HepG2 (cell line): ENCODE data around the gene ITGB1. TPM values are rescaled to one million over a fixed set of nuclear protein-coding genes. Genes with fewer than 3 reads are reported as not detected.
A peak's percentile ranks its signal among the peaks of the same experiment; 100 is the strongest.

Source experiments
- ARNT2 ChIP-seq: sonication (generic); formaldehyde crosslinking; IDR thresholded peaks from 2 replicates; pipeline ENCODE4 v1.8.0; 2022; ENCODE audit warnings: mild to moderate bottlenecking, low read depth, missing genetic modification reagents, moderate library complexity
- FOXC1 ChIP-seq: sonication (generic); formaldehyde crosslinking; IDR thresholded peaks from 2 replicates; pipeline ENCODE4 v1.8.0; 2022; ENCODE audit warnings: mild to moderate bottlenecking, missing genetic modification reagents, borderline replicate concordance
- GTF3A ChIP-seq: sonication (generic); formaldehyde crosslinking; conservative IDR thresholded peaks from 2 replicates; pipeline ENCODE4 v1.4.0; 2020; ENCODE audit warnings: mild to moderate bottlenecking, missing genetic modification reagents
- HCFC1 ChIP-seq: fragments of 150-350 bp; IDR thresholded peaks from 2 replicates; pipeline ENCODE4 v1.6.1; 2014; ENCODE audit warnings: low read depth, low read length
- HHEX ChIP-seq: IDR thresholded peaks from 2 replicates; pipeline ENCODE4 v1.6.1; 2016; ENCODE audit warnings: control low read depth
- ISL2 ChIP-seq: sonication (generic); formaldehyde crosslinking; IDR thresholded peaks from 2 replicates; pipeline ENCODE4 v1.5.0; 2020; ENCODE audit warnings: missing genetic modification reagents
- MEIS1 ChIP-seq: sonication (generic); formaldehyde crosslinking; IDR thresholded peaks from 2 replicates; pipeline ENCODE4 v1.9.0; 2021; ENCODE audit warnings: mild to moderate bottlenecking, missing genetic modification reagents, moderate library complexity, borderline replicate concordance
- MTF1 ChIP-seq: sonication (generic); formaldehyde crosslinking; IDR thresholded peaks from 2 replicates; pipeline ENCODE4 v1.5.0; 2020; ENCODE audit warnings: missing genetic modification reagents
- MXI1 ChIP-seq: IDR thresholded peaks from 3 replicates; pipeline ENCODE4 v1.6.1; 2012; ENCODE audit warnings: low read depth, low read length, inconsistent platforms, borderline replicate concordance
- NFKBIZ ChIP-seq: IDR thresholded peaks from 2 replicates; pipeline ENCODE4 v1.6.1; 2018; ENCODE audit warnings: missing genetic modification reagents, missing compliant biosample characterization
- YEATS2 ChIP-seq: sonication (generic); formaldehyde crosslinking; IDR thresholded peaks from 2 replicates; pipeline ENCODE4 v1.4.0; 2020; ENCODE audit warnings: missing genetic modification reagents, borderline replicate concordance
- ZKSCAN1 ChIP-seq: fragments of 150-350 bp; IDR thresholded peaks from 2 replicates; pipeline ENCODE4 v1.6.1; 2014; ENCODE audit warnings: low read length
- ZNF160 ChIP-seq: sonication (generic); formaldehyde crosslinking; IDR thresholded peaks from 2 replicates; pipeline ENCODE4 v1.8.0; 2022; ENCODE audit warnings: mild to moderate bottlenecking, inconsistent platforms, missing genetic modification reagents
- ZNF205 ChIP-seq: IDR thresholded peaks from 2 replicates; pipeline ENCODE4 v1.6.1; 2018; ENCODE audit warnings: missing biosample characterization, missing genetic modification reagents
- ZNF564 ChIP-seq: sonication (generic); formaldehyde crosslinking; IDR thresholded peaks from 2 replicates; pipeline ENCODE4 v1.8.1; 2023; ENCODE audit warnings: mild to moderate bottlenecking, missing genetic modification reagents
- ZNF816 ChIP-seq: sonication (generic); formaldehyde crosslinking; IDR thresholded peaks from 2 replicates; pipeline ENCODE4 v1.8.0; 2022; ENCODE audit warnings: missing genetic modification reagents, mild to moderate bottlenecking, borderline replicate concordance
- polyA plus RNA-seq, 8 experiments: library from polyadenylated mRNA; depleted of rRNA in 3 of 8; stranded (reverse) in 7 of 8; unstranded in 1 of 8; fragments of >200 nt; fragmentation: Illumina TruSeq in 4 of 8; extraction: Trizol in 4 of 8; gene quantifications; 2 replicates each; pipeline versions ENCODE4 v1.2.1 to v1.2.3, GENCODE V29; 2011 to 2016; ENCODE audit warnings: low read depth in 4 of 8, missing spikeins in 1 of 8, mixed read lengths in 1 of 8; ENCODE audit not compliant: insufficient read depth in 1 of 8
- total RNA-seq, 5 experiments: library from RNA; depleted of rRNA; stranded (reverse); fragments of >200 nt; fragmentation: Illumina TruSeq; extraction: Trizol; gene quantifications; 2 replicates each; pipeline ENCODE4 v1.2.3, GENCODE V29; 2016; ENCODE audit warnings: low read depth in 1 of 5
- TF ChIP-seq, protein P1 (sequence below): sonication (generic); formaldehyde crosslinking; IDR thresholded peaks from 2 replicates; pipeline ENCODE4 v1.4.0; 2020; ENCODE audit warnings: missing genetic modification reagents
- TF ChIP-seq, protein P2 (sequence below): sonication (generic); formaldehyde crosslinking; IDR thresholded peaks from 2 replicates; pipeline ENCODE4 v1.4.0; 2020; ENCODE audit warnings: missing genetic modification reagents
- TF ChIP-seq, protein P3 (sequence below): sonication (generic); formaldehyde crosslinking; IDR thresholded peaks from 2 replicates; pipeline ENCODE4 v1.5.0; 2020; ENCODE audit warnings: mild to moderate bottlenecking, missing genetic modification reagents
- TF ChIP-seq, protein P4 (sequence below): sonication (generic); formaldehyde crosslinking; IDR thresholded peaks from 2 replicates; pipeline ENCODE4 v1.5.0; 2020; ENCODE audit warnings: missing genetic modification reagents

Gene ITGB1
- total and polyA plus RNA-seq, 2 of the 13 experiments (the other 11 are each of a cell fraction or from before 2014, with no cell fraction given), result 190 to 204 TPM

DNA sequence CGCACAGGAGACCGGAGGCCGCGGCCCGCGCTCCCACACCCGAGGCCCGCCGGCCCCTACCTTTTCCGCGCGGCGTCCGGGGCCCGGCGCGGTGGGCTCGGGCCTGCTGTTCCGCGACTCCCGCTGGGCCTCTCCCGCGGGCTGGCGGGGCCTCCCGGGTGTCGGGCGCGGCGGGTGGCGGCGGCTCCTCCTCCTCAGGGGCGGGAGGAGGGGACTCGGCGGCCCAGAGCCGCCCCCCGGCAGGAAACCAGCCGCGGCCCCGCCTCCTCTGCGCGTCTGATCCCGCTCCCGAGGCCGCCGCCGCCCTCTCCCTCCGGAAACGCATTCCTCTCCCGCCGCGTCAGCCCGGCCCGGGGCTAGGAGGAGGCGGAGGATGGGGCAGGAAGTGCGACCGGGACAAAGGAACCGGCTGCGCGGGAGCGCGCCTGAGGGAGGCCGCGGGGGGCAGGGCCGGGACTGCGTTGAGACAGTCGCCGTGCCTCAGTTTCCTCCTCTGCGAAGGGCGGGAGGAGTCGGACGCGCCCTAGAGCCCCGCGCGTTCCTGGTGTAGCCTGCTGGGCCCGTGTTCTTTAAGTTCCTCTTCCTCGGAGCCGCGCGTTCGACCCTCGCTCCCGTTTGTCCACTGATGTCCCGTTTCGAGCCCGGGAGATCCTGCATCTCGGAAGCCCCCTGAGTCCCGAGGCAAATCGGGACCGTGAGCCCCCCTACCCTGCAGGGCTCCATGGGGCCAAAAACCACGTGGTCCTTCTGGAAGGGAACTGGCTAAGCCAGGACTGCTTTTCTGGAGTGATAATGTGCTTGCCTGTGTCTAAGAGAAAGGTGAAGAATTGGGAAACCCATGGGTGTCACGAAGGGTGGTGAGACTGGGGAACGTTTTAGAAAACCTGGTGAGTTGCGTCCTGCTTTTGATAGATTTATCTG is at the start of gene ITGB1 (continued):
- TF ChIP-seq MXI1 (no peak; the same call in 1 of the 3 replicates), MEIS1 (CRISPR knock-in tag) (no peak), HCFC1 (no peak), FOXC1 (CRISPR knock-in tag) (peak; percentile 87; the same call in 1 of the 2 replicates), YEATS2 (CRISPR knock-in tag) (peak; percentile 82; the same call in 1 of the 2 replicates), ZNF160 (0 out of 2 replicates have a peak, but pooled peaks have one; percentile 16), ISL2 (CRISPR knock-in tag) (peak; percentile 82), ZNF205 (CRISPR knock-in tag) (no peak), HHEX (CRISPR knock-in tag) (no peak), MTF1 (CRISPR knock-in tag) (no peak), ZKSCAN1 (no peak), ZNF816 (CRISPR knock-in tag) (no peak; the same call in 1 of the 2 replicates), ARNT2 (CRISPR knock-in tag) (peak; percentile 45; the same call in 1 of the 2 replicates), ZNF564 (CRISPR knock-in tag) (peak; percentile 88; the same call in 1 of the 2 replicates), NFKBIZ (CRISPR knock-in tag) (peak; percentile 65; the same call in 1 of the 2 replicates), GTF3A (CRISPR knock-in tag) (no peak)
- TF ChIP-seq, protein P1, sequence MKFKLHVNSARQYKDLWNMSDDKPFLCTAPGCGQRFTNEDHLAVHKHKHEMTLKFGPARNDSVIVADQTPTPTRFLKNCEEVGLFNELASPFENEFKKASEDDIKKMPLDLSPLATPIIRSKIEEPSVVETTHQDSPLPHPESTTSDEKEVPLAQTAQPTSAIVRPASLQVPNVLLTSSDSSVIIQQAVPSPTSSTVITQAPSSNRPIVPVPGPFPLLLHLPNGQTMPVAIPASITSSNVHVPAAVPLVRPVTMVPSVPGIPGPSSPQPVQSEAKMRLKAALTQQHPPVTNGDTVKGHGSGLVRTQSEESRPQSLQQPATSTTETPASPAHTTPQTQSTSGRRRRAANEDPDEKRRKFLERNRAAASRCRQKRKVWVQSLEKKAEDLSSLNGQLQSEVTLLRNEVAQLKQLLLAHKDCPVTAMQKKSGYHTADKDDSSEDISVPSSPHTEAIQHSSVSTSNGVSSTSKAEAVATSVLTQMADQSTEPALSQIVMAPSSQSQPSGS (CRISPR knock-in tag), result peak; percentile 81
- TF ChIP-seq, protein P2, sequence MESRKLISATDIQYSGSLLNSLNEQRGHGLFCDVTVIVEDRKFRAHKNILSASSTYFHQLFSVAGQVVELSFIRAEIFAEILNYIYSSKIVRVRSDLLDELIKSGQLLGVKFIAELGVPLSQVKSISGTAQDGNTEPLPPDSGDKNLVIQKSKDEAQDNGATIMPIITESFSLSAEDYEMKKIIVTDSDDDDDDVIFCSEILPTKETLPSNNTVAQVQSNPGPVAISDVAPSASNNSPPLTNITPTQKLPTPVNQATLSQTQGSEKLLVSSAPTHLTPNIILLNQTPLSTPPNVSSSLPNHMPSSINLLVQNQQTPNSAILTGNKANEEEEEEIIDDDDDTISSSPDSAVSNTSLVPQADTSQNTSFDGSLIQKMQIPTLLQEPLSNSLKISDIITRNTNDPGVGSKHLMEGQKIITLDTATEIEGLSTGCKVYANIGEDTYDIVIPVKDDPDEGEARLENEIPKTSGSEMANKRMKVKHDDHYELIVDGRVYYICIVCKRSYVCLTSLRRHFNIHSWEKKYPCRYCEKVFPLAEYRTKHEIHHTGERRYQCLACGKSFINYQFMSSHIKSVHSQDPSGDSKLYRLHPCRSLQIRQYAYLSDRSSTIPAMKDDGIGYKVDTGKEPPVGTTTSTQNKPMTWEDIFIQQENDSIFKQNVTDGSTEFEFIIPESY (CRISPR knock-in tag), result 0 out of 2 replicates have a peak, but pooled peaks have one; percentile 12
- TF ChIP-seq, protein P3, sequence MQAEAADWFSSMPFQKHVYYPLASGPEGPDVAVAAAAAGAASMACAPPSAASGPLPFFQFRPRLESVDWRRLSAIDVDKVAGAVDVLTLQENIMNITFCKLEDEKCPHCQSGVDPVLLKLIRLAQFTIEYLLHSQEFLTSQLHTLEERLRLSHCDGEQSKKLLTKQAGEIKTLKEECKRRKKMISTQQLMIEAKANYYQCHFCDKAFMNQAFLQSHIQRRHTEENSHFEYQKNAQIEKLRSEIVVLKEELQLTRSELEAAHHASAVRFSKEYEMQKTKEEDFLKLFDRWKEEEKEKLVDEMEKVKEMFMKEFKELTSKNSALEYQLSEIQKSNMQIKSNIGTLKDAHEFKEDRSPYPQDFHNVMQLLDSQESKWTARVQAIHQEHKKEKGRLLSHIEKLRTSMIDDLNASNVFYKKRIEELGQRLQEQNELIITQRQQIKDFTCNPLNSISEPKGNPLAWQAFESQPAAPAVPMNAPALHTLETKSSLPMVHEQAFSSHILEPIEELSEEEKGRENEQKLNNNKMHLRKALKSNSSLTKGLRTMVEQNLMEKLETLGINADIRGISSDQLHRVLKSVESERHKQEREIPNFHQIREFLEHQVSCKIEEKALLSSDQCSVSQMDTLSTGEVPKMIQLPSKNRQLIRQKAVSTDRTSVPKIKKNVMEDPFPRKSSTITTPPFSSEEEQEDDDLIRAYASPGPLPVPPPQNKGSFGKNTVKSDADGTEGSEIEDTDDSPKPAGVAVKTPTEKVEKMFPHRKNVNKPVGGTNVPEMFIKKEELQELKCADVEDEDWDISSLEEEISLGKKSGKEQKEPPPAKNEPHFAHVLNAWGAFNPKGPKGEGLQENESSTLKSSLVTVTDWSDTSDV (CRISPR knock-in tag), result no peak
- TF ChIP-seq, protein P4, sequence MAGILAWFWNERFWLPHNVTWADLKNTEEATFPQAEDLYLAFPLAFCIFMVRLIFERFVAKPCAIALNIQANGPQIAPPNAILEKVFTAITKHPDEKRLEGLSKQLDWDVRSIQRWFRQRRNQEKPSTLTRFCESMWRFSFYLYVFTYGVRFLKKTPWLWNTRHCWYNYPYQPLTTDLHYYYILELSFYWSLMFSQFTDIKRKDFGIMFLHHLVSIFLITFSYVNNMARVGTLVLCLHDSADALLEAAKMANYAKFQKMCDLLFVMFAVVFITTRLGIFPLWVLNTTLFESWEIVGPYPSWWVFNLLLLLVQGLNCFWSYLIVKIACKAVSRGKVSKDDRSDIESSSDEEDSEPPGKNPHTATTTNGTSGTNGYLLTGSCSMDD, result no peak
